GM19025 (cell line): ENCODE data around the gene LOXL1.
A peak's percentile ranks its signal among the peaks of the same experiment; 100 is the strongest.

Source experiments
- ATAC-seq: cut with Tn5 transposase; IDR thresholded peaks from one replicate; pipeline ENCODE4 v1.9.1; 2021; ENCODE audit warnings: mild to moderate bottlenecking, low read depth, moderate library complexity; ENCODE audit not compliant: unreplicated experiment

Gene LOXL1

DNA sequence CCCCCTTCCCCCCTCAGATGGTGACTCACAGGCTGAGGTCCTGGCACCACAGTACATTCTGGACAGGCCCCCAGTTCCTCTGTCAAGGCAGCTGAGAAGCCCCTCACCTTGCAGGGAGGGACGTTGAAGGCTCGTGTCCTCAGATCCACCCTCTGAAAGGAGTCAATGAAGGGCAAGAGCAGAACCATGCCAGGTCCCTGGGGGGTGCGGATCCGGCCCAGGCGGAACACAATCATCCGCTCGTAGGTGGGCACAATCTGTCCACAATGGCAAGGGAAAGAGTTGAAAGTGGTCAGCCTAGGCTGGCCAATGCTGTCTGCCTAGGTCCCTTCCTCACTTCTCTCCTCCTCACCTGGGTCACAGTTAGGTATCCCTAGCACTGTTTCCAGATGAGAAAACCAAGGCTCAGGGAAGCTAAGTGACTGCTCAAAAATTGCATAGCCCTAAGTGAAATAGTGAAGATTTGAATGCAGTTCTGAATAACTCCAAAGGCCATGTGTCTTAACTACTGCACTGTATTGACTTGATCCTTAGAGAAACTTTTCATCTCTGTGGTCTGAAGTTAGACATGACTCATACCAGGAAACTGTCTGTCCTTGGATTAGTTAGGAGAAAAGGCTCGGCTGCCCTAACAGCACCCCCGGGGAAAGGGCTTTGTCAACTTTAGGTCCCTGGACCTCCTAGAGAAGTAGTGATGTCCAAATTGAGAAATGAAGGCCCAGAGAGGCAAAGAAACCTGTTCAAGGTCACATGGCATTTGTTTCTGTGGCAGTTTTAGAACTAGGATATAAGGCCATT lies 62.9 kb downstream of the LOXL1 start:
- ATAC-seq = no peak

- ATAC-seq = no peak
These were observed 64.2 kb downstream of the LOXL1 start for GRCh38 chr15:73990250-73991005.

GRCh38 chr15:73991260-73991659 lies 65.0 kb downstream of the LOXL1 start:
- ATAC-seq = no peak

GRCh38 chr15:73991726-73992593 lies 65.7 kb downstream of the LOXL1 start, which contains the start of gene STOML1:
Gene STOML1 (minus strand): TSS chr15:73992295. CDS start chr15:73992223, 72 bp downstream.
- ATAC-seq = peak; percentile 76

DNA sequence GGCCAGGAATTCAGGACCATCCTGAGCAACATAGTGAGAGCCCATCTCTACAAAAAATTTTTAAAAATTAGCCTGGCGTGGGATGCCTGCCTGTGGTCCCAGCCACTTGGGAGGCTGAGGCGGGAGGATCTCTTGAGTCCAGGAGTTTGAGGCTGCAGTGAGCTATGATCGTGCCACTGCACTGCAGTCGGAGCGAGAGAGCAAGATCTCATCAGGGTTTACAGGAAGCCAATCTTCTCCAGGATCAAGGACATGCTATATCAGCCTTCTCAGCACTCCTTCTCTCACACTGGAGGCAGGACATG lies 66.3 kb downstream of the LOXL1 start:
- no peak for ATAC-seq

DNA sequence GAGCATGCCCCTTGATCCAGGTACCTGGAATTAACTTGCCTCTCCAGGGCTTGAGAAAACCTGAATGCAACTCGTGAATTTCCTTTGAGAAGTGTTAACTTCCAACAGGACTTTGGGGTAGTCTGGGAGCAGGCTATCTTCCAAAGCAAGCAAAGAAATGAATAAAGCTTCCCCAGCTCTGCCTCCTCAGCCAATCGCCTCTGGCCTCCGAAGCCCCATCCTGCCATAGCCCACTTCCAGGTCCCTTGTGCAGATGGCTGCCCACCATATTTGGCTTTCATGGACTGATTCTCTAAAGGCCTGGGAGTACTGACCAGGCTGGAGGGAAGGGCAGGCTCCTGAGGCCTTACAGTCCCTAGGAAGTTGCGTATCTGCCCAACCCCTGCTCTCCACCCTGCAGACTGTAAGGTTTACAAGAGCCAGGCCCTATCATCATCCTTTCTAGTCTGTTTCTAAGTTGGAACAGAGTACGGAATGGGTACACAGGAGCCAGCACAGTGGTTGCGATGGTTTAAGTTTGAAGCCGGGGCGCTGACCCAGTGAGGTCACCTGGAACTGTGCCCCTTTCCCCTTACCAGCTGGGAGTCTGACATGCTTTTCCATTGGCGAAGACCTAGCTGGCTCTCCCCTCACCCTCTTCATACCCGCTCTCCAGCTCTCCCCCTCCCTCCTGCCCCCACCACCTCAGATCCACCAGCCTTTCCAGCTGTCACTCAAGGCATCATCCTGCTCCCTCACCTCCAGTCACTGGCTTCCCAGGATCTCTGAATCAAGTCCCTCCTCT lies 67.1 kb downstream of the LOXL1 start:
- ATAC-seq = no peak

DNA sequence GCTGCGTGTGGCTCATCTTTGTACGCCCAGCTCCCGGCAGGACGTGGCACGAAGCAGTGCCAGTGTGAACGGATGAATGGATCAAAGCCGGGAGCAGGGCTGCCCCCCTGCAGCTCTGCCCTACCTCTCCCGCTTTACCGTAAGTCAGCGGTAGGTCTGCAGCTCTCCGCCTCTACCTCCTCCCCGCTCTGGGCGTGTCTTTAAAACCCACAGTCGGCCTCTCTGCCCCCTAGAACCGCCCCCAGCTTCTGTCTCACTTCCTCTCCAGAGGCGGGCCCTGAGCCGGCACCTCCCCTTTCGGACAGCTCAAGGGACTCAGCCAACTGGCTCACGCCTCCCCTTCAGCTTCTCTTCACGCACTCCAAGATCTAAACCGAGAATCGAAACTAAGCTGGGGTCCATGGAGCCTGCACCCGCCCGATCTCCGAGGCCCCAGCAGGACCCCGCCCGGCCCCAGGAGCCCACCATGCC lies 68.2 kb downstream of the LOXL1 start, which contains the start of gene PML:
PML (plus strand) TSS at position 304 of the 471 bp plus-strand sequence; CDS start at position 401, 97 bp downstream.
- peak; percentile 66 for ATAC-seq

DNA sequence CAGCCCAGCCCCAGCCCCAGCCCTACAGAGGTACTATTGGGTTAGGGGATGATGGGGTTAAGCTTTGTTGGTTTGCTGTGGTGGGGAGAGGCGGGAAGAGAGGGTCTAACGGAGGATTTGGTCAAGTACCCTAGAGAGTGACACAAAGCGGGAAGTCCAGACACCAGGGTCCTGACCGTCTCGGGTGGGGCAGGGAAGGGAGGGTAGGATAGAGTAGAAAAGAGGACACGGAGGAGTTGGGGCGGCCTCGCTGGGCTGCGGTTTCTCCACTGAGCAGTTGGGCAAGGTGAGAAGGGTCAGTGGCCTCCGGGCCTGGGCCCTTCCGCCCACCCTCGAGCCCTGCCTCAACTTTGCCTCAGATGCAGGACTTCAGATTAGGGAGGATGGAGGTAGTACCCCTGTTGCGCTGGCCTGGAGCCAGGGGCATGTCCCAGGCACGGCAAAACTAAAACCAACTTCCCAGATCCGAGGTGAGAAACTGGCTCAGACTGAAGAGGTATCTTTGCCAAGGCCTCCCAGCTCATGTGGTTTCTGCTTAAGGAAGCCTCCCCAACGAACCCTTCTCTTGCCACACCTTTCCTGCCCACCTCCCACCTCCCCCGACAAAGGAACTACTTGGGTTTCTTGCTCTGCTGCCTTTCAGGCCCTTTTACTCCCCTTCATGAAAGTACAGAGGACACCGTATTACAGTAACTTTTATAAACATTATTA lies 68.8 kb downstream of the LOXL1 start:
- ATAC-seq = no peak

GRCh38 chr15:73996267-73996666 lies 70.0 kb downstream of the LOXL1 start:
- no peak for ATAC-seq

DNA sequence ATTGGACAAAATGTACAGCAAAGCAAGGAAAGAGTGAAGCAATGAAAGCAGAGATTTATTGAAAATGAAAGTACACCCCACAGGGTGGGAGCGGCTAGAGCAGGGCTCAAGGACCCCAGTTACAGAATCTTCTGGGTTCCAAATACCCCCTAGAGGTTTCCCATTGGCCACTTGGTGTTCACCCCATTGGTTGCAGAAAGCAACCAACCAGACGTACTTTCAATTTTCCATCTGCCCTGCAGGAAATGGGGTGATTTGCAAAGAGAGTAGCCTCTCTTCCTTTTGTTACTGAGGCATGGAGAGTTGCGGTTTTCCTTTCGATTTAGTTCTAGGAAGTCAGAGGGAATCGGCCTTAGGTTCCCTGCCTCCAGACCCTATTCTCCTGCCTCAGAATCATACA lies 70.7 kb downstream of the LOXL1 start:
- no peak for ATAC-seq

GRCh38 chr15:73997986-73998385 lies 71.7 kb downstream of the LOXL1 start:
- no peak for ATAC-seq
